ENCODE data around the gene SNX12.

DNA sequence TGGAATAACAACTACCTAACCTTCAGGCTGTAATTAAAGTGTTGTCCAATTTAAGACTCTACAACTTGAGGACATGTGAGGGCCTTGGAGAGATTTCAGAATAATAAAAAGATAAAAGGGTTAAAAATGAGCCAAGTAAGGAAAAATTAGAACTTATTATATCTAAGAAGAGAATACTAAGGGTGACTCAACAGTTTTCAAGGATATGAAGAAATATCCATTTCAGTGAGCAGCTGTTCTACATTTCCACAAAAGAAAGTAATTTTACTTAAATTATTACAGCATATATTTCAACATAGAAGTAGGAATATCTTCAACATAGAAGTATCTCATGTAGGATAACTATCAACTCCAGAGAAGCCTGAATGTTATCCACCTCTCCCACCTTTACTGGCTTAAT lies 11.3 kb downstream of the SNX12 start:
- TF ChIP-seq, protein P1, sequence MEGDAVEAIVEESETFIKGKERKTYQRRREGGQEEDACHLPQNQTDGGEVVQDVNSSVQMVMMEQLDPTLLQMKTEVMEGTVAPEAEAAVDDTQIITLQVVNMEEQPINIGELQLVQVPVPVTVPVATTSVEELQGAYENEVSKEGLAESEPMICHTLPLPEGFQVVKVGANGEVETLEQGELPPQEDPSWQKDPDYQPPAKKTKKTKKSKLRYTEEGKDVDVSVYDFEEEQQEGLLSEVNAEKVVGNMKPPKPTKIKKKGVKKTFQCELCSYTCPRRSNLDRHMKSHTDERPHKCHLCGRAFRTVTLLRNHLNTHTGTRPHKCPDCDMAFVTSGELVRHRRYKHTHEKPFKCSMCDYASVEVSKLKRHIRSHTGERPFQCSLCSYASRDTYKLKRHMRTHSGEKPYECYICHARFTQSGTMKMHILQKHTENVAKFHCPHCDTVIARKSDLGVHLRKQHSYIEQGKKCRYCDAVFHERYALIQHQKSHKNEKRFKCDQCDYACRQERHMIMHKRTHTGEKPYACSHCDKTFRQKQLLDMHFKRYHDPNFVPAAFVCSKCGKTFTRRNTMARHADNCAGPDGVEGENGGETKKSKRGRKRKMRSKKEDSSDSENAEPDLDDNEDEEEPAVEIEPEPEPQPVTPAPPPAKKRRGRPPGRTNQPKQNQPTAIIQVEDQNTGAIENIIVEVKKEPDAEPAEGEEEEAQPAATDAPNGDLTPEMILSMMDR (IDR thresholded peaks at IDR 0.05), result no peak
- no peak for TF ChIP-seq POLR2AphosphoS5 (IDR thresholded peaks at IDR 0.05)

Data from stomach (tissue), 4 donors.